HepG2 (cell line): Measurements from ENCODE around the gene THBD. TPM values are rescaled to one million over a fixed set of nuclear protein-coding genes. Genes with fewer than 3 reads are reported as not detected.

ENCODE experiments used
- ATAC-seq: fragments of 200-7000 bp; cut with Tn5 transposase; 3 replicates; pipeline ENCODE4 v1.9.1; 2020; ENCODE audit warnings: mild to moderate bottlenecking, moderate library complexity
- BruUV-seq: library from RNA; stranded (reverse); fragments of 400-500 nt; replicated peaks from 2 replicates; lab custom pipeline; 2021; lab: Mats Ljungman, UMichigan
- CTCF ChIA-PET: fragments of 300-600 bp; formaldehyde crosslinking; extraction: SDS; loops from one replicate; lab custom pipeline; 2021; ENCODE audit warnings: low total read pairs, inconsistent platforms, low intra/inter-chr PET ratio; lab: Yijun Ruan, JAX
- POLR2A ChIA-PET: fragments of 350-600 bp; sonication (Branson Sonifier 250); formaldehyde crosslinking; loops from one replicate; lab custom pipeline; 2020; ENCODE audit warnings: antibody characterized with exemption, inconsistent platforms; lab: Yijun Ruan, JAX
- DNase-seq: peaks from one replicate; pipeline ENCODE4 v3.0.0-alpha.2; 2015; ENCODE audit warnings: low spot score
- FAIRE-seq: peaks from 3 replicates; lab custom pipeline; 2011; peaks lifted over from hg19 to GRCh38; lab: Jason Lieb, UNC
- H2AFZ ChIP-seq: one replicate; pipeline ENCODE4 v1.6.1; 2011; ENCODE audit warnings: low read length, inconsistent platforms
- H3K27ac ChIP-seq: fragments of 300-600 bp; 3 replicates; pipeline ENCODE4 v1.8.0; 2011; ENCODE audit warnings: mixed run types, mild to moderate bottlenecking, mixed read lengths, low read length, inconsistent platforms; ENCODE audit not compliant: insufficient read depth; ENCODE audit errors: extremely low read length
- H3K27me3 ChIP-seq, 2 experiments: fragments of 200-600 bp in 1 of 2; 2 replicates in 1 of 2; 3 replicates in 1 of 2; pipeline versions ENCODE4 v1.6.0 to v1.8.0; 2011; ENCODE audit warnings: low read length in 2 of 2, mild to moderate bottlenecking in 2 of 2, moderate library complexity in 2 of 2, inconsistent platforms in 1 of 2; ENCODE audit not compliant: insufficient read depth in 2 of 2, control insufficient read depth in 1 of 2
- H3K36me3 ChIP-seq, 2 experiments: fragments of 200-600 bp in 1 of 2; replicated peaks in 1 of 2; 2 replicates in 1 of 2; 3 replicates in 1 of 2; pipeline versions ENCODE4 v1.5.1 to v1.8.0; 2011; ENCODE audit warnings: low read length in 2 of 2, inconsistent platforms in 1 of 2; ENCODE audit not compliant: insufficient read depth in 2 of 2, control insufficient read depth in 1 of 2
- H3K4me1 ChIP-seq: 2 replicates; pipeline ENCODE4 v1.5.1; 2012; ENCODE audit warnings: low read length, inconsistent platforms; ENCODE audit not compliant: insufficient read depth
- H3K4me2 ChIP-seq: 2 replicates; pipeline ENCODE4 v1.6.0; 2011; ENCODE audit warnings: low read depth, low read length, inconsistent platforms
- H3K4me3 ChIP-seq, 3 experiments: fragments of 200-600 bp in 1 of 3; sonication (generic), shearing (Covaris generic) in 1 of 3; replicated peaks in 1 of 3; 2 replicates each; pipeline ENCODE4 v1.5.1; 2011 to 2016; ENCODE audit warnings: low read length in 3 of 3, inconsistent platforms in 2 of 3, low read depth in 2 of 3, mild to moderate bottlenecking in 2 of 3, control low read depth in 1 of 3, mixed read lengths in 1 of 3; ENCODE audit not compliant: insufficient read depth in 1 of 3
- H3K79me2 ChIP-seq: one replicate; pipeline ENCODE4 v1.6.1; 2011; ENCODE audit warnings: low read length, inconsistent platforms; ENCODE audit not compliant: insufficient read depth
- H3K9ac ChIP-seq: 2 replicates; pipeline ENCODE4 v1.6.0; 2011; ENCODE audit warnings: mild to moderate bottlenecking, low read depth, low read length, inconsistent platforms; ENCODE audit not compliant: insufficient read depth
- H3K9me3 ChIP-seq: 2 replicates; pipeline ENCODE4 v1.5.1; 2012; ENCODE audit warnings: mild to moderate bottlenecking, low read length
- H4K20me1 ChIP-seq: 2 replicates; pipeline ENCODE4 v1.6.0; 2011; ENCODE audit warnings: inconsistent platforms, mild to moderate bottlenecking, low read length, moderate library complexity; ENCODE audit not compliant: insufficient read depth
- DPF2 ChIP-seq: sonication (generic); formaldehyde crosslinking; IDR thresholded peaks from 2 replicates; pipeline ENCODE4 v1.4.0; 2020; ENCODE audit warnings: mild to moderate bottlenecking, low read depth, missing genetic modification reagents, borderline replicate concordance
- FOSL2 ChIP-seq: sonication (generic); formaldehyde crosslinking; IDR thresholded peaks from 2 replicates; pipeline ENCODE4 v1.4.0; 2020; ENCODE audit warnings: missing genetic modification reagents
- HIC2 ChIP-seq: sonication (generic); formaldehyde crosslinking; IDR thresholded peaks from 2 replicates; pipeline ENCODE4 v1.9.0; 2022; ENCODE audit warnings: low read depth, missing genetic modification reagents
- MYNN ChIP-seq: sonication (generic); formaldehyde crosslinking; IDR thresholded peaks from 2 replicates; pipeline ENCODE4 v1.4.0; 2020; ENCODE audit warnings: mild to moderate bottlenecking, low read depth, missing genetic modification reagents
- STAG1 ChIP-seq: sonication (generic); formaldehyde crosslinking; IDR thresholded peaks from 2 replicates; pipeline ENCODE4 v1.4.0; 2020; ENCODE audit warnings: missing genetic modification reagents
- ZBTB3 ChIP-seq: sonication (generic); formaldehyde crosslinking; IDR thresholded peaks from 2 replicates; pipeline ENCODE4 v1.4.0; 2020; ENCODE audit warnings: low read depth, mild to moderate bottlenecking, moderate library complexity, missing genetic modification reagents, borderline replicate concordance
- ZFP36L2 ChIP-seq: sonication (generic); formaldehyde crosslinking; IDR thresholded peaks from 2 replicates; pipeline ENCODE4 v1.4.0; 2020; ENCODE audit warnings: missing genetic modification reagents
- ZFP41 ChIP-seq: sonication (generic); formaldehyde crosslinking; IDR thresholded peaks from 2 replicates; pipeline ENCODE4 v1.4.0; 2020; ENCODE audit warnings: mild to moderate bottlenecking, missing genetic modification reagents, borderline replicate concordance
- WGBS: methylation state at CpG from one replicate; pipeline ENCODE4 v1.1.6; 2017; ENCODE audit warnings: low lambda C conversion rate; 5-methylcytosine and 5-hydroxymethylcytosine counted together
- in situ Hi-C: cut with HindIII; loops from 2 replicates; pipeline ENCODE4 v1.10.0; 2017; ENCODE audit warnings: low pct_unique_long_range_greater_than_20kb; ENCODE audit not compliant: extremely low pct_ligation_motif_present
- intact Hi-C: fragments of 100-400 bp; cut with micrococcal nuclease; formaldehyde crosslinking; loops from one replicate; pipeline ENCODE4 v1.10.0; 2022; ENCODE audit not compliant: unreplicated experiment
- polyA plus RNA-seq, 8 experiments: library from polyadenylated mRNA; depleted of rRNA in 3 of 8; stranded (reverse) in 7 of 8; unstranded in 1 of 8; fragments of >200 nt; fragmentation: Illumina TruSeq in 4 of 8; extraction: Trizol in 4 of 8; gene quantifications; 2 replicates each; pipeline versions ENCODE4 v1.2.1 to v1.2.3, GENCODE V29; 2011 to 2016; ENCODE audit warnings: low read depth in 4 of 8, missing spikeins in 1 of 8, mixed read lengths in 1 of 8; ENCODE audit not compliant: insufficient read depth in 1 of 8
- total RNA-seq, 5 experiments: library from RNA; depleted of rRNA; stranded (reverse); fragments of >200 nt; fragmentation: Illumina TruSeq; extraction: Trizol; gene quantifications; 2 replicates each; pipeline ENCODE4 v1.2.3, GENCODE V29; 2016; ENCODE audit warnings: low read depth in 1 of 5
- TF ChIP-seq, protein P1 (sequence below): sonication (generic); formaldehyde crosslinking; IDR thresholded peaks from 2 replicates; pipeline ENCODE4 v1.5.0; 2020; ENCODE audit warnings: mild to moderate bottlenecking, missing genetic modification reagents, moderate library complexity

Gene THBD
- total and polyA plus RNA-seq, 2 of the 13 experiments (the other 11 are each of a cell fraction or from before 2014, with no cell fraction given): 0.03 TPM; not detected in 1

DNA sequence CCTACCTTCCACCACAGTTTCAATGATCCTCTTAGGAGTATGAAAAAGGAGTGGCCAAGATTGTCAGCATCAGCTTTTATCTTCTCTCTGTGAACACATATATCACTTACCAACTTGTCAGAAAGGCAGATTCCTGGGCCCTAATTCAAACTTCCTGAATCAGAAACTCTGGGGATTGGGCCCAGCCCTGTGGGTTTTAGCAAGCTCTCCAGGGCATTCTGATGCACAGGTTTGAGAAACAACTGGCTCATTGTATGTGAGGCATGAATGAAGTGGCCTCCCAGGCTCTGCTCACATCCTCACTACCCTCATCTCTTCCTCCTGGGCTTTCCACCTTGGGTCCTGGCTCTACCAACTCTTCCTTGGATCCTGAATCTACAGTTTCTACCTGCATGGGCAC is 13.2 kb upstream of the THBD start (continued):
- TF ChIP-seq ZFP41 (CRISPR knock-in tag) (no peak), ZBTB3 (no peak)
- TF ChIP-seq, all 625 proteins: peak for 0

GRCh38 chr20:23061734-23062561 is 12.5 kb upstream of the THBD start:
- ATAC-seq (peak; percentile 76), DNase-seq (peak; percentile 29), FAIRE-seq (no peak)
- no peaks in the 10 kb centered on the region for H3K27me3 ChIP-seq
- no peak overlapping the region for H2AFZ ChIP-seq
- TF ChIP-seq ZFP36L2 (CRISPR knock-in tag) (no peak), MYNN (CRISPR knock-in tag) (no peak), HIC2 (CRISPR knock-in tag) (no peak), DPF2 (no peak), FOSL2 (CRISPR knock-in tag) (0 out of 2 replicates have a peak, but pooled peaks have one; percentile 19), STAG1 (CRISPR knock-in tag) (peak; percentile 42)
- TF ChIP-seq, protein P1, sequence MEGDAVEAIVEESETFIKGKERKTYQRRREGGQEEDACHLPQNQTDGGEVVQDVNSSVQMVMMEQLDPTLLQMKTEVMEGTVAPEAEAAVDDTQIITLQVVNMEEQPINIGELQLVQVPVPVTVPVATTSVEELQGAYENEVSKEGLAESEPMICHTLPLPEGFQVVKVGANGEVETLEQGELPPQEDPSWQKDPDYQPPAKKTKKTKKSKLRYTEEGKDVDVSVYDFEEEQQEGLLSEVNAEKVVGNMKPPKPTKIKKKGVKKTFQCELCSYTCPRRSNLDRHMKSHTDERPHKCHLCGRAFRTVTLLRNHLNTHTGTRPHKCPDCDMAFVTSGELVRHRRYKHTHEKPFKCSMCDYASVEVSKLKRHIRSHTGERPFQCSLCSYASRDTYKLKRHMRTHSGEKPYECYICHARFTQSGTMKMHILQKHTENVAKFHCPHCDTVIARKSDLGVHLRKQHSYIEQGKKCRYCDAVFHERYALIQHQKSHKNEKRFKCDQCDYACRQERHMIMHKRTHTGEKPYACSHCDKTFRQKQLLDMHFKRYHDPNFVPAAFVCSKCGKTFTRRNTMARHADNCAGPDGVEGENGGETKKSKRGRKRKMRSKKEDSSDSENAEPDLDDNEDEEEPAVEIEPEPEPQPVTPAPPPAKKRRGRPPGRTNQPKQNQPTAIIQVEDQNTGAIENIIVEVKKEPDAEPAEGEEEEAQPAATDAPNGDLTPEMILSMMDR (CRISPR knock-in tag): 0 out of 2 replicates have a peak, but pooled peaks have one; percentile 12
- ChIA-PET POLR2A (no interaction called here), CTCF (no interaction called here)
- H3K4me1 ChIP-seq: peaks cover 9% of the 10 kb centered on the region
- H3K4me3 ChIP-seq: no peak overlapping the region
- no peaks in the 10 kb centered on the region for H4K20me1 ChIP-seq
- intact Hi-C loops (no loop called here), in situ Hi-C loops (no loop called here)
- BruUV-seq: no TSS peak
- H3K36me3 ChIP-seq: no peaks in the 10 kb centered on the region
- H3K4me2 ChIP-seq: no peak overlapping the region
- H3K27ac ChIP-seq: no peak overlapping the region
- no peaks in the 10 kb centered on the region for H3K9me3 ChIP-seq
- WGBS: 25% methylated on average over 8 of the region's 8 CpGs
- no peak overlapping the region for H3K9ac ChIP-seq
- no peaks in the 10 kb centered on the region for H3K79me2 ChIP-seq
